ACC112 (cell line): ENCODE results near the gene GLP1R.

Source experiments
- H2AFZ ChIP-seq: fragments of 200-600 bp; sonication (generic); one replicate; pipeline ENCODE4 v1.6.0; 2017; ENCODE audit warnings: antibody characterized with exemption, low read length; ENCODE audit not compliant: unreplicated experiment
- H3K27ac ChIP-seq: fragments of 200-600 bp; sonication (generic); 2 replicates; pipeline ENCODE4 v1.5.1; 2014; ENCODE audit warnings: low read depth, mild to moderate bottlenecking, antibody characterized with exemption, low read length, moderate library complexity
- H3K27me3 ChIP-seq: fragments of 200-600 bp; sonication (generic); 2 replicates; pipeline ENCODE4 v1.6.1; 2014; ENCODE audit warnings: mild to moderate bottlenecking, antibody characterized with exemption, low read length, moderate library complexity, mixed read lengths; ENCODE audit not compliant: insufficient read depth
- H3K36me3 ChIP-seq: fragments of 200-600 bp; sonication (generic); 2 replicates; pipeline ENCODE4 v1.6.1; 2016; ENCODE audit warnings: mild to moderate bottlenecking, antibody characterized with exemption, low read length, moderate library complexity, mixed read lengths; ENCODE audit not compliant: insufficient read depth
- H3K4me1 ChIP-seq: fragments of 200-600 bp; sonication (generic); one replicate; pipeline ENCODE4 v1.6.1; 2016; ENCODE audit warnings: low read length, mixed read lengths; ENCODE audit not compliant: insufficient read depth, unreplicated experiment, control insufficient read depth
- H3K4me3 ChIP-seq: fragments of 200-600 bp; sonication (generic); 2 replicates; pipeline ENCODE4 v1.5.1; 2014; ENCODE audit warnings: mild to moderate bottlenecking, low read depth, low read length
- H3K79me2 ChIP-seq: fragments of 200-600 bp; sonication (generic); one replicate; pipeline ENCODE4 v1.6.0; 2016; ENCODE audit warnings: low read length; ENCODE audit not compliant: control insufficient read depth, unreplicated experiment, insufficient read depth

The GLP1R gene

DNA sequence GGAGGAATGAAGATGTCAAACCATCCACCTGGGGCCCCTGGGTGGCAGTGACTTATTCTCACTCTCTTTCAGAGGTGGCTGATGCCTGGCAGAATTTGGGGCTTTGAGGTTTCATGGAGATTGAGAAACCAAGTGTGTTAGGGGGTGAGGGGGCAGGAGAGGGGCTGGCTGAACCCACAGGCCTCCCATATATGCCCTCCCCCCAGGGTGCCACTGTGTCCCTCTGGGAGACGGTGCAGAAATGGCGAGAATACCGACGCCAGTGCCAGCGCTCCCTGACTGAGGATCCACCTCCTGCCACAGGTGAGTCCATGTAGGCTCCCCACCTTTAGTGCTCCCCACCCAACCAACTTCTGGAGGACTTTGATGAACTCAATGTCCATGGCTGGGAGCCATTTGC lies 7.6 kb downstream of the GLP1R start:
- Histone ChIP-seq H3K27me3 (peaks cover 49% of the 10 kb centered on the region), H3K4me1 (no peaks in the 10 kb centered on the region), H2AFZ (no peak overlapping the region), H3K27ac (no peak overlapping the region), H3K4me3 (no peak overlapping the region), H3K79me2 (no peaks in the 10 kb centered on the region), H3K36me3 (no peaks in the 10 kb centered on the region)

DNA sequence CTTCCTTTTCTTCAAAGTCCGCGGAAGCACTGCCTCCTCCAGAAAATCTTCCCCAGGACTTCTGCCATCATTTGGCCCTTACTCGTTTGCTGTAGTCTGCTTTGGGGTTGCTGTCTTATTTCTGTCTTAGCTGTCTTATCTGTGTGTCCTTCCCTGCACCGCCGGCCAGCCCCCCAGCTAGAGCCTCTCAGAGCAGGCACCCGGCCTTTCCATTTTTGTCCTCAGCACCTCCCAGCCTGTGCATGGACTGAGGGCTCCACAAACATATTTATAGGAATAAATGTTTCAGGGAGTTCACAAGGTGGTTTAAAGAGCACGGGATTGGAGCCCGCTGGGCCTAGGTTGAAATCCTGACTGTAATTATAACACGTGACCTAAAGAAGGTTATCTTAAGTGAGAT lies 8.1 kb downstream of the GLP1R start:
- H3K27ac ChIP-seq: no peak overlapping the region
- H3K4me1 ChIP-seq: no peaks in the 10 kb centered on the region
- no peak overlapping the region for H3K4me3 ChIP-seq
- H3K36me3 ChIP-seq: no peaks in the 10 kb centered on the region
- no peak overlapping the region for H2AFZ ChIP-seq
- H3K27me3 ChIP-seq: peaks cover 49% of the 10 kb centered on the region
- no peaks in the 10 kb centered on the region for H3K79me2 ChIP-seq

DNA sequence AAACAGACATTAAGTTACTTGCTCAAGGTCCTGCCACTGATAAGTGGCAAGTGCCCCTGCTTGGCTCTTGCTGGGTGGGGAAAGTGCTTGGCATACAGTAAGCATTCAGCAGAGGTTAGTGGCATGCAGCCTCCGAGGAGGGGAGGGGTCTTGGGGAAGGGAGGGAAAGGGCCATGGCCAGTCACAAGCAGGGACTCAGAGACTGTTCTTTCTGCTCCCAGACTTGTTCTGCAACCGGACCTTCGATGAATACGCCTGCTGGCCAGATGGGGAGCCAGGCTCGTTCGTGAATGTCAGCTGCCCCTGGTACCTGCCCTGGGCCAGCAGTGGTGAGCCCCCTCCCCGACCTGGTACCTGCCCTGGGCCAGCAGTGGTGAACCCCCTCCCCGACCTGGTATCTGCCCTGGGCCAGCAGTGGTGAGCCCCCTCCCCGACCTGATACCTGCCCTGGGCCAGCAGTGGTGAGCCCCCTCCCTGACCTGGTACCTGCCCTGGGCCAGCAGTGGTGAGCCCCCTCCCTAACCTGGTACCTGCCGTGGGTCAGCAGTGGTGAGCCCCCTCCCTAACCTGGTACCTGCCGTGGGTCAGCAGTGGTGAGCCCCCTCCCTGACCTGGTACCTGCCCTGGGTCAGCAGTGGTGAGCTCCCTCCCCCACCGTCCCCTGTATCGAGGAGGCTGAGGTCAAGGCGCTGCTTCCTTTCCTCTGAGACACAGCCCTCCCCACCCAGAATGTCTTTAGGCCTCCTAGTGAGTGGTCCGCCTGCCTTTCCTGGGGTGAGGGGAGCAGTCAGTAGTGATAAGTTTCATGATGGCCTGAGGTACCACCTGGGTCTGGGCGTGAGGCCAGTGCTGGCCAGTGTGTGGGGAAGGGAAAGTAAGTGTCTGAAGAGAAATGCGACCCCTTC lies 8.9 kb downstream of the GLP1R start:
- H3K27ac ChIP-seq: no peak overlapping the region
- peaks cover 54% of the 10 kb centered on the region for H3K27me3 ChIP-seq
- no peaks in the 10 kb centered on the region for H3K36me3 ChIP-seq
- no peak overlapping the region for H3K4me3 ChIP-seq
- H3K4me1 ChIP-seq: no peaks in the 10 kb centered on the region
- no peak overlapping the region for H2AFZ ChIP-seq
- no peaks in the 10 kb centered on the region for H3K79me2 ChIP-seq

DNA sequence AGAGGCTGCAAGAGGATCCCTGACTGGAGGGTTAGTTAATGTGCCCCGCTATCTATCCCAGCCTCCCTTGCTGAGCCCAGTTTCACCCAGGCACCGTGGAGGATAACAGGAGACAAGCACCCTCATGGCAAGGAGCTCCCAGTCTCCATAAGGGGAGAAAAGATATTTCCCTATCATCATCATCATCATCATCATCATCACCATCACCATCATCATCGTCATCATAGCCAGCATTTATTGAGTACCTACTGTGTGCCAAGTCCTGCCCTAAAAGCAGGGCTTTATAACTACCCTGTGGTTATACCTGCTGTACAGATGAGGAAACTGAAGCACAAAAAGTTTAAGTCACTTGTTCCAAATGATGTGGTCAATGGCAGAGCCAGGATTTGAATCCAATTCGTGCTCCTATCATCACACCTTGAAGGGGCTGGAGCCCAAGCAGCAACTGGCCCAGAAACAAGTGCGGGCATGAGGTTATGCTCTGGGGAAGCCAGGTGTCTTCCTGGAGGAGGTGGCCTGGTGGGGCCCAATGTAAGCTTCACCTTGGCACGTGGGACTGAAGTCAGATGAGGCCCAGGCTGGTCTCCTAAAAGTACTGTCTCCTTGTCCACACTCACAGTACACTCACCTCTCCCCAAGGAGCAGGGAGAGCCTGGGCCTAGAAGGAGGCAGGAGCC lies 10.0 kb downstream of the GLP1R start:
- Histone ChIP-seq H3K4me1 (no peaks in the 10 kb centered on the region), H3K79me2 (no peaks in the 10 kb centered on the region), H3K4me3 (no peak overlapping the region), H3K27ac (no peak overlapping the region), H2AFZ (no peak overlapping the region), H3K27me3 (peaks cover 51% of the 10 kb centered on the region), H3K36me3 (no peaks in the 10 kb centered on the region)

- no peaks in the 10 kb centered on the region for H3K4me1 ChIP-seq
- no peak overlapping the region for H3K4me3 ChIP-seq
- no peaks in the 10 kb centered on the region for H3K36me3 ChIP-seq
- H3K27ac ChIP-seq: no peak overlapping the region
- H3K79me2 ChIP-seq: no peaks in the 10 kb centered on the region
- H2AFZ ChIP-seq: no peak overlapping the region
- peaks cover 54% of the 10 kb centered on the region for H3K27me3 ChIP-seq
Observed at GRCh38 chr6:39059496-39060310, 11.1 kb downstream of the GLP1R start.

DNA sequence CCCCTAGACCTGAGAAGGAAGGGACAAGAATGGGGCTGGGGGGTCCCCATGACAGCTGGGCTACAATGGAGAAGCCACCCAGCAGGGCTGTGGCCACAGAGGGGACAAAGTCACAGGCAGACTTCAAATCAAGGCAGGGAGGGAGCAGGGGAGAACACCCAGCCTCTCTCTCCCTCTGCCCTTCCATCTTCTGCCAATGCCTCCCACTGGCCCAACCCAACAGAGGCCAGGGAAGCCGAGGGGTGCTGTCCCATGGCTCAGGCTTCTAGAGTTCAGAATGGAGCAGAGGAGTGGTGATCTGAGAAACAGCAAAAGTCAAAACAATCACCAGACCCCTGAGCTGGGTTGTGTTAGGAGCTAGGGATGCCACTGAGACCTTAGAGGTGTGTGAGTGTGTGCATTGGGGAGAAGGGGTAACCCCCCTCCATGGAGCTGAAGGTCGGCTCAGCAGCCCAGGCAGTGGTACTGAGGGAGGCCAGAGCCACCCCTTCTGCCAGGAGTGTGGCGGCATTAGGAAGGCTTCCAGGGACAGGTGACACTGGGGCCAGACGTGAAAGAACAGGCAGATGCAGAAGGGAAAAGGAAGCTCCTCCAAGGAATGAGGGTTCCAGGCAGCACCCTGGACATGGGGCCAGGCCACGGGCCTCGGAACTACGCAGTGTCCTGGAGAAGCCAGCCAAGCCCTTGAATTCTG lies 12.0 kb downstream of the GLP1R start:
- no peak overlapping the region for H3K4me3 ChIP-seq
- no peaks in the 10 kb centered on the region for H3K79me2 ChIP-seq
- H3K4me1 ChIP-seq: no peaks in the 10 kb centered on the region

DNA sequence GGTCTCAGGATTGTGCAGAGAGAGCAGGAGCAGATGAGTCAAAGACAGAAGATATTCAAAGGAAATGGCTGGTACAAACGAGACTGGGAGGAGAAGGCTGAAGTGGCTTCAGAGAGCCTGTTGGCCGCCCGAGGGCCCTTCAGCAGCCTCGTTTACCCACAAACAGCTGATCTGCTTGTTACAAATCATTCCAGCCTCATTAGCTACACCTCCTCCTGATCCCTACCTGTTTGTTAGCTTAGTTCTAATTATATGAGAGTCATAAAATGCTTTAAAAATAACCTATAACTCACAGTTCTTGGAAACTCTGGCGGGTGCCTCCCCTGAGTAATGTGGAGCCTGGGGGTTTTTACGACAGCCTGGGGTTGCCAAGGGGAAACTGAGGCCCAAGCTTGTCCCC lies 12.6 kb downstream of the GLP1R start:
- no peaks in the 10 kb centered on the region for H3K4me1 ChIP-seq
- no peaks in the 10 kb centered on the region for H3K79me2 ChIP-seq
- peaks cover 60% of the 10 kb centered on the region for H3K27me3 ChIP-seq
- no peak overlapping the region for H3K4me3 ChIP-seq
- H3K36me3 ChIP-seq: no peaks in the 10 kb centered on the region
- H3K27ac ChIP-seq: no peak overlapping the region
- H2AFZ ChIP-seq: no peak overlapping the region

More for the DNA sequence above, 12.0 kb downstream of the GLP1R start:
- H3K27ac ChIP-seq: no peak overlapping the region
- H3K36me3 ChIP-seq: no peaks in the 10 kb centered on the region
- no peak overlapping the region for H2AFZ ChIP-seq
- H3K27me3 ChIP-seq: peaks cover 56% of the 10 kb centered on the region

- Histone ChIP-seq H3K4me3 (no peak overlapping the region), H3K27ac (no peak overlapping the region), H2AFZ (no peak overlapping the region), H3K36me3 (no peaks in the 10 kb centered on the region), H3K4me1 (no peaks in the 10 kb centered on the region), H3K79me2 (no peaks in the 10 kb centered on the region), H3K27me3 (peaks cover 64% of the 10 kb centered on the region)
Observed at GRCh38 chr6:39061588-39061987, 13.0 kb downstream of the GLP1R start.

DNA sequence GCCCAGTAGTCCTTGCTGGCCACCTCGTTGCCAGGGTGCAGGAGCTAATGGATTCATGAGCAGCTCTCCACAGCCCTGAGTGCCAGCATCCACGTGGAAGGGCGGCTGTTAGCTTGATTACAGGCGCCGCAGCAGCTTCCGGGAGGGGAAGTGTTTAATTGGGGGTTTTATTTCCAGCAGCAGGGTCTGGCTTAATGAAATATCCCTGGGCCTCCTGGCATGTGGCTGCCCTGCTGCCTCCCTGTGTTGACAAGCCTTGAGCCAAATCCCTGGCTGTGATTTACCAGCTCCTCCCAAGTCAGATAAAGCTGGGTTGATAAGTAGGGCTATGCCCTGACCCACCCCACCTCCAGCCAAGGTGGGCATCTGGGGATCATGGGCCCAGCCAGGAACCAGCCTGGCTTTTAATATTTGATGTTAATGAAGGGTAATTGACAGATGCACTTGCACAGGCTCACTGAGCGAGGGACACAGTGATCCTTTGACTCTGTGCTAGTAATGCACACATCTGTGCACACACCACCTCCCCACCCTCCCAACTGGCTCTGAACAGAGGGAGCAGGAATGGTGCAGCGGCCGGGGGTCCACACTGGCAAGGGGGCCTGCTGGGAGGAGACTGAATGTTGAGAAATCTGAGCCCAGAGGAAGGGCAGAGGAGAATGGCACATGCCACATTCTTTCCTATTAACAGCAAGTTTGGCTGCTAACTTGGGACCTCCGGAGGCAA lies 13.6 kb downstream of the GLP1R start:
- Histone ChIP-seq H2AFZ (no peak overlapping the region), H3K4me3 (no peak overlapping the region), H3K4me1 (no peaks in the 10 kb centered on the region), H3K36me3 (no peaks in the 10 kb centered on the region), H3K27ac (no peak overlapping the region), H3K79me2 (no peaks in the 10 kb centered on the region), H3K27me3 (peaks cover 70% of the 10 kb centered on the region)

GRCh38 chr6:39063526-39063925 lies 14.9 kb downstream of the GLP1R start:
- no peak overlapping the region for H2AFZ ChIP-seq
- no peak overlapping the region for H3K27ac ChIP-seq
- no peaks in the 10 kb centered on the region for H3K4me1 ChIP-seq
- no peaks in the 10 kb centered on the region for H3K36me3 ChIP-seq
- no peaks in the 10 kb centered on the region for H3K79me2 ChIP-seq
- peaks cover 80% of the 10 kb centered on the region for H3K27me3 ChIP-seq
- H3K4me3 ChIP-seq: no peak overlapping the region
